8988T (cell line): ENCODE data around the gene GLOD4.
"Not testable (repeated sequence)": the region's sequence is repeated elsewhere in the genome, so short reads cannot be mapped to it uniquely, and the experiment has no call there.

Experiments
- DNase-seq: peaks from one replicate; pipeline ENCODE4 v3.0.0; 2011

Gene GLOD4, protein sequence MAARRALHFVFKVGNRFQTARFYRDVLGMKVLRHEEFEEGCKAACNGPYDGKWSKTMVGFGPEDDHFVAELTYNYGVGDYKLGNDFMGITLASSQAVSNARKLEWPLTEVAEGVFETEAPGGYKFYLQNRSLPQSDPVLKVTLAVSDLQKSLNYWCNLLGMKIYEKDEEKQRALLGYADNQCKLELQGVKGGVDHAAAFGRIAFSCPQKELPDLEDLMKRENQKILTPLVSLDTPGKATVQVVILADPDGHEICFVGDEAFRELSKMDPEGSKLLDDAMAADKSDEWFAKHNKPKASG

GRCh38 chr17:781805-782731, at the start of gene GLOD4, which contains the start of gene MRM3:
Gene GLOD4, minus strand, starts transcription at chr17:782280. Its CDS starts 25 bp downstream, at chr17:782255.
Gene MRM3, plus strand, starts transcription at chr17:782353. Its CDS starts 26 bp downstream, at chr17:782379.
- DNase-seq = peak; percentile 84

DNA sequence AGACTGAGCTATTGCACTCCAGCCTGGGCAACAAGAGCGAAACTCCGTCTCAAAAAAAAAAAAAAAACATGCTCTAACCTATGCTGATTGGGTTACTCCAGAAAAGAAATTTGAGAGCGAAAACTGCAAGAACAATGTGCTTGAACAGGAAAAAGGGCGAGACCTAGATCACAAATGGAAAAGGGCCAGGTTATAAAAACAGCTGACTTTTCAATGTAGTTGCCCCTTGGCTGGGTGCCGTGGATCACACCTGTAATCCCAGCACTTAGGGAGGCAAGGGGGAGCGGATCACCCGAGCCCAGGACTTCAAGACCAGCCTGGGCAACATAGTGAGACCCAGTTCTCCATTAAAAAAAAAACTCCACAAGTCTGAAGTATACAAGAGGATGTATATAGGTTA, 48.9 kb upstream of the GLOD4 start:
- no peak for DNase-seq

- no peak for DNase-seq
Observed at GRCh38 chr17:830381-830780, 48.3 kb upstream of the GLOD4 start.

- not testable (repeated sequence) for DNase-seq
Observed at GRCh38 chr17:829614-830013, 47.5 kb upstream of the GLOD4 start.

GRCh38 chr17:828761-829160, 46.7 kb upstream of the GLOD4 start:
- DNase-seq = no peak

GRCh38 chr17:826778-827177, 44.7 kb upstream of the GLOD4 start:
- DNase-seq = no peak

DNA sequence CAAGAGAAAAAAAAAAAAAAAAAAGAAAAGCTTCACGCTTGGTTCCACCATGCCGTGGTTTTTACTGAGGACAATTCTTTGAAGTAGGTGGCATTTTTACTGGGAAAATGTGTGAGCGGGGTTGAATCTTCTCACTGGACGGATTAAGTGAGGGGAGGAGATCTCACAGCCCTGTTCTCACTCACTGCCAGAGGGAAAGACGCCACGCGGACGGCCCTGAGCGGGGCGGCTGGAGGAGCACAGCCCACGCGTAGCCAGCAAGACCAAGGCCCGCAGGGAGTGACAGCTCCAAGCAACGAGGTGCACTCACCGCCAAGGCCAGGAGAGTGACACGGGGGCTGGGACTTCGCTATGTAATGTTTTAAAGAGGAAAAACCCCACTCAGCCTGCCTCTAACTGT, 43.1 kb upstream of the GLOD4 start:
- DNase-seq = no peak

- no peak for DNase-seq
Observed at GRCh38 chr17:824378-824777, 42.3 kb upstream of the GLOD4 start.

DNA sequence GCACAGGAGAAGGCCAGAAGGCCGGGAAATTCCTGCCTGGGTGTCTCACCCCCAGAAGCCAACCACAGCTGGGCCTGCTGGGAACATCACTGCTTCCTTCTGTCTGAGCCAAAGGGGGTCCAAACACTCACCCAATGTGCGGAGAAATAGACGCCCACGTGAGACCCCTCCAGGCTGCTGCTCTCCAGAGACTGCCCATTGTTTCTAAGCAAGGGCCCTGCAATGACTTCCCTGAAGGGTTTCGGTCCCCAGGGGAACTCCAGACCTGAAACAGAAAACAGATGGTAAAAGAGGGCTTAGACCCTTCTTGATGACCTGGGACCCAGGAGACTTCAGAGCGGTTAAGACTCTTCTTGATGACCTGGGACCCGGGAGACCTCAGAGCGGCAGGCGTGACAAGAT, 41.4 kb upstream of the GLOD4 start:
- DNase-seq = no peak

DNA sequence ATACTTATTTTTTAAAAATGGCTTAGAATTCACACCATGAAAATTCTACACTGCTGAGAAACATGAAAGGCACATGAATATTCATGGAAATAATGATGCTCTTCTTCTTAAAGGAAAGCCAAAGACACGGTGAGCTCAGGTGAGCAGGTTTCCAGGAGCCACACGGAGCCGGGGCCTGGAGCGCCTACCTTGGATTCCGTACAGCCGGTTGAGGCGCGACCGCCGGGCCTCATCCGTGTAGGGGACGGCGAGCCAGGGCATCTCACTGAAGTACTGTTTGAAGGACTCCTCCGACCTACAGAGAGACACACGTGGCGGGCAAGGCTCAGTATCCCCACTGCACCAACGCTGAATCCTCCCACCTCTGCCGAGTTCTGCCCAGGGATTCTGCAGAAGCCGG, 37.2 kb upstream of the GLOD4 start:
- no peak for DNase-seq

GRCh38 chr17:814371-814770, 32.3 kb upstream of the GLOD4 start:
- no peak for DNase-seq

DNA sequence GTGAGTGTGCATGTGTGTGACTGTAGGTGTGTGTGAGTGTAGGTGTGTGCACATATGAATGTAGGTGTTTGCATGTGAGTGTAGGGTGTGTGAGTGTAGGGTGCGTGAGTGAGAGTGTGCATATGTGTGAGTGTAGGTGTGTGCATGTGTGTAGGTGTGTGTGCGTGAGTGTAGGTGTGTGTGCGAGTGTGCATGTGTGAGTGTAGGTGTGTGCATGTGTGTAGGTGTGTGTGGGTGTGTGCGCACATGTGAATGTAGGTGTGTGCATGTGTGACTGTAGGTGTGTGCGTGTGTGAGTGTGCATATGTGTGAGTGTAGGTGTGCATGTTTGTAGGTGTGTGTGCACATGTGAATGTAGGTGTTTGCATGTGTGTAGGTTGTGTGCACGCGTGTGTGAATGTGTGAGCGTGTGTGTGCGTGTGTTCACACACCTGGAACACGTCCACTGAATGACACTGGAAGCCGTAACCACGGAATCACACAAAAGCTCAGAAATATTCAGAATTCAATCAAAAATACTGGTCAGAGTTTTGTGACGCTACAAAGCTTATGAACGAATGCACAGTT, 30.6 kb upstream of the GLOD4 start:
- DNase-seq = no peak

DNA sequence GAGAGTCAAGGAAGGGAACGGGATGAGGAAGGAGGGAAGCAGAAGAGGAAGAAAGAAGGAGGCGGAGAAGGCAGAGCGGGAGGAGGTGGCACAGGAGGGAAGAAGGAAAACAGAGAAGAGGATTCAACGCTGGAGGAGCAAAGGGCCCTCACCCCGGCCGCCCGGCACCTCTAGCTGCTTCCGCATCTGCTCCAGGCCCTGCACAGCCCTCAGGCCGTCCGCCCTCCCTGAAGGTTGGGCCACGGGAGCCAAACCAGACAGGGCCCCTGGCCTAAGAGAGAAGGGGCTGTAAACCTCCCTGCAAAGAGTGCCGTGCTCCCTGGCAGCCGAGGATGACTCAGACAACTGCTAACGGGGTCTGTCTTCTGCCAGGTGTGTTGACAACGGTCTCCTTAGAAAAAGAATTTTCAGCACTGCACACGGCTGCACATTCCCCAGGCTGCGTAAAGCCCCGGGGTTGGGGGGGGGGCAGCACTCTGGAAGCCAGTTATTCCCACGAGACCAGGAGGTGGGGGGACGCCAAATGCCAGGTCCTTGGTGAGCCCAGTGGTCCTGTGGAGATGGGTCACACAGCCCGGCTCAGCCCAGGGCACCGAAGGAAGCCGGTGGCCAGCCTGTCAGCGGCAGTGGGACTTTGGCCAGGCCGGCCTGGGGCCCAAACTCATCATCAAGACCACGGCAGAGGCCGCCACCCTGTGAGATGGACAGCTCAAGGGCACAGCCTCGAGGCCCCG, 29.1 kb upstream of the GLOD4 start:
- DNase-seq = no peak

GRCh38 chr17:807523-808294, 25.6 kb upstream of the GLOD4 start:
- DNase-seq = no peak

GRCh38 chr17:806781-807522, 24.9 kb upstream of the GLOD4 start:
- DNase-seq = no peak

- DNase-seq = no peak
Observed at GRCh38 chr17:806346-806745, 24.3 kb upstream of the GLOD4 start.

DNA sequence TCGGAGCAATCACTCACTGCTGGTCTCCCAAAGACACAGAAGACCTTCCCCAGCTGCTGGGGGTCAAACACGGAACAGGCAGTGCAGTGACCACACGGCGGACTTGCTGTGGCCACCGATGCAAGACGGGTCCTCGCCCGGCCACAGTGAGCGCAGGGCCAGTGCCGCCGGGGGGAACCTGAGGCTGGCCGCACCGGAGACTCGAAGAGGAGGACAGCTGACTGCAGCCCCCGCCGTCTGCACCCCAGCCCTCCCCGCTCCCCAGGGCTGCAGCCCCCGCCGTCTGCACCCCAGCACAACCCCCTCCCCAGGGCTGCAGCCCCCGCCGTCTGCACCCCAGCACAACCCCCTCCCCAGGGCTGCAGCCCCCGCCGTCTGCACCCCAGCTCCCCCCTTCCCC, 23.8 kb upstream of the GLOD4 start:
- DNase-seq = not testable (repeated sequence)

GRCh38 chr17:804541-805435, 22.7 kb upstream of the GLOD4 start:
- DNase-seq = no peak

DNA sequence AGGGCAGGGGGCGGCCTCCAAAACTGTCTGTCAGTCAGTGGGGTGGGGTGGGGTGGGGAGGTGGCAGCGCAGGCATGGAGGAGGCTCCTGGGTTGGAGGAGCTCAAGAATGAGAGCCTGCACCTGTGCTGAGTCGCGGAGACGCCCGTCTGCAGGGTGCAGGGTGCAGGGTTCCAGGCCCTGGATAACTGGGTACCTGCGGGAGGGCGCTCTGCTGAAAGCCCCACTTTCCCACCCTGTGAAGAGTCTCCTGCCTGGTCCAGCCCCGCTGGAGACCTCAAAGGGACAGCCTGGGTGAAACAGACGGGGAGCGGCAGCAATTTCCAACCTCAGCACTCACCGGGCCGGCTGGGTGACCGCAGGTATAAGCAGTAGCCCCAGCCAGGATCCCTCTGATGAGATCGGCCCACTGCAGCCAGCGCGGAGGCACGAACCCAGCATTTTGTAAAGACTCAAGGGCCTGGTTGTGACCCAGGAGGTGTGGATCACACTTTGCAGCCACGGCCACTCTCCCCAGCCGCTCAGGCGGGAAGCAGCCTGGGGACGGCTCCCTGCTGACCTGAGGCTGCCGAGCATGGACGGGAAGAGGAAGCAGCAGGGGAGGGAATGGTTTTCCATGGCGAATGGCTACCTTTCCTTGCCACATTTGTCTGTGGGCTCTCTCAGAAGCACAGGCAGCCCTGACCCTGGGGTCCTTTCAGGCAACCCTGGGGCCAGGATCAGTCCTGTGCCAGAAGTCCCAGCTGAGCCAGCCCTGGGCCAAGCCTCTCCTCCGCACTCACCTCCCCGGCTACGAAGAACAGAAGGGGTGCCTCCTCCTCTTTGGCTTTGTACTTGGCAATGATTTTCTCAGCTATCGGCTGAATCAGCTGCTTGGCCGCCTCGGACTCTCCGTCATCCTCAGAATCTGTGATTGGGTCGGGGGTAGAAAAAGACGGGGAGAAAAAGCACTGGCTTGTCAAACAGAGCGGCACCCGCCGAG, 21.1 kb upstream of the GLOD4 start:
- no peak for DNase-seq
